ENCODE measurements around the gene KRT35. TPM values are rescaled to one million over a fixed set of nuclear protein-coding genes. Genes with fewer than 3 reads are reported as not detected.

The KRT35 gene
- total and polyA plus RNA-seq, 10 of the 15 experiments (the other 5 are each of a cell fraction or from before 2014, with no cell fraction given) = not detected

- Histone ChIP-seq H3K36me3 (ENCODE audit: control insufficient read depth in 2 of 2, insufficient read depth in 2 of 2, low read length in 1 of 2) (no peaks in the 10 kb centered on the region), H2AFZ (ENCODE audit: control insufficient read depth, low read depth, low read length) (no peak overlapping the region), H3K4me1 (ENCODE audit: control insufficient read depth, insufficient read depth, low read length) (no peaks in the 10 kb centered on the region), H3K79me2 (ENCODE audit: control insufficient read depth, insufficient read depth, low read length) (no peaks in the 10 kb centered on the region), H3K4me3 (no peak overlapping the region), H3K27ac (ENCODE audit: control insufficient read depth, insufficient read depth) (no peak overlapping the region), H3K9me3 (replicated peaks; ENCODE audit: control insufficient read depth, insufficient read depth, low read length) (no peaks in the 10 kb centered on the region; the same call in 2 of the 3 replicates), H3K9ac (ENCODE audit: control insufficient read depth, insufficient read depth, low read length) (no peak overlapping the region), H3K27me3 (replicated peaks in 1 of 2; ENCODE audit: control insufficient read depth in 2 of 2, insufficient read depth in 2 of 2, low read length in 1 of 2) (peaks cover 5% of the 10 kb centered on the region in 2 experiments; a peak in 3 of 4 replicates), H4K20me1 (ENCODE audit: control insufficient read depth, insufficient read depth) (no peaks in the 10 kb centered on the region), H3K4me2 (ENCODE audit: control insufficient read depth, insufficient read depth) (no peak overlapping the region)
- DNase-seq (ENCODE audit: low read depth, low spot score) = no peak
- SMC1A ChIA-PET (ENCODE audit: uncharacterized antibody, unreplicated experiment) = no interaction called here
- in situ Hi-C loops (cut with MboI) (no loop called here), intact Hi-C loops (cut with micrococcal nuclease; ENCODE audit: unreplicated experiment) (no loop called here)
- TF ChIP-seq ZBED1 (IDR thresholded peaks at IDR 0.05; ENCODE audit: borderline replicate concordance) (no peak), SMAD1 (IDR thresholded peaks at IDR 0.05; ENCODE audit: low read depth, partially characterized antibody) (no peak)
- TF ChIP-seq, protein P1, sequence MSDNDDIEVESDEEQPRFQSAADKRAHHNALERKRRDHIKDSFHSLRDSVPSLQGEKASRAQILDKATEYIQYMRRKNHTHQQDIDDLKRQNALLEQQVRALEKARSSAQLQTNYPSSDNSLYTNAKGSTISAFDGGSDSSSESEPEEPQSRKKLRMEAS (IDR thresholded peaks at IDR 0.05; ENCODE audit: low read depth, low read length) = no peak
- WGBS (ENCODE audit: insufficient coverage, insufficient replicate concordance, low lambda C conversion rate, missing lambda C conversion rate) = 31% methylated on average over 12 of the region's 12 CpGs
- no peak for FAIRE-seq
- no peak for ATAC-seq
- RAD21 ChIA-PET (ENCODE audit: unreplicated experiment) = no interaction called here
- no TSS peak for BruUV-seq (replicated peaks)
- CTCF ChIA-PET = interaction anchor here (1.3 kb wide), 1 partner anchor 26 kb away, joined by 3 read pairs; no protein-coding TSS in a partner anchor
- POLR2A ChIA-PET = no interaction called here
Measured at GRCh38 chr17:41522301-41523224, 41.6 kb upstream of the KRT35 start.

DNA sequence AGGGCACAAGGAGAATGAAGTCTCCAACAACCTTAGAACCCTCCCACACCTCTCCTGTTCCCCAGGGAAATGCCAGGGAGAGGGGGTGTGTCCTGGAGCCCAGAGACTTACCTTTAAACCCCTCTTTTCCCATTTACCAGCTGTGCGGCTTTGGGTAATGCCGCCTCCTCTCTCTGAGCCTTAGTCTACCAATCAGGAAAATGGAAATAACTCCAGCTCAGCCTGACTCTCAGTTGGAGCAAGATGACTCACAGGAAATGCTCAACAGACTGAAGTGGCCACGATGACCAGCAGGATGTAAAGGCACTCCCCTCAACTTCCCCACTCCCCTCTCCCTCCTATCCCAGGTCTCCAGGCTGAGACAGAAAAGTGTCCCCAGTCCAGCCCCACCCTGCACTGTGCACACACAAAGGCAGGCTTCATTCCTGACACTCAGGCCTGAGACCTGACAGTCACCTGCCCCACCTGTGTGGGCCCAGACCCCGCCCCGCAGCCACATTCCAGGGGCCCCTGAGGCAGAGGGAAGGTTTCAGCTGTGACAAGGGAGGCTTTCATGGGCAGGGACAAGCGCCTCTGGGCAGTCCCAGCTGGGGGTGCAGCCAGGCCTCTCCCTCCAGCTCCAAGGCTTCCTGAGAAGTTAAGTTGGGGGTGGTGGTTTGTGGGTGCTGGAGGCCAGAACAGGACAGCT is 40.8 kb upstream of the KRT35 start:
- H3K4me1 ChIP-seq (ENCODE audit: control insufficient read depth, insufficient read depth, low read length) = no peaks in the 10 kb centered on the region
- H3K79me2 ChIP-seq (ENCODE audit: control insufficient read depth, insufficient read depth, low read length) = no peaks in the 10 kb centered on the region
- ChIA-PET CTCF (interaction anchor here (1.3 kb wide), 1 partner anchor 27 kb away, joined by 3 read pairs; no protein-coding TSS in a partner anchor), RAD21 (ENCODE audit: unreplicated experiment) (no interaction called here), SMC1A (ENCODE audit: uncharacterized antibody, unreplicated experiment) (no interaction called here), POLR2A (no interaction called here)
- FAIRE-seq (no peak), ATAC-seq (no peak), DNase-seq (ENCODE audit: low read depth, low spot score) (no peak)
- H4K20me1 ChIP-seq (ENCODE audit: control insufficient read depth, insufficient read depth) = no peaks in the 10 kb centered on the region
- 20% methylated on average over 6 of the region's 6 CpGs for WGBS (ENCODE audit: insufficient coverage, insufficient replicate concordance, low lambda C conversion rate, missing lambda C conversion rate)
- no peak overlapping the region for H2AFZ ChIP-seq (ENCODE audit: control insufficient read depth, low read depth, low read length)
- H3K27ac ChIP-seq (ENCODE audit: control insufficient read depth, insufficient read depth) = no peak overlapping the region
- no peaks in the 10 kb centered on the region; a peak in 1 of 4 replicates for H3K27me3 ChIP-seq (replicated peaks in 1 of 2; ENCODE audit: control insufficient read depth in 2 of 2, insufficient read depth in 2 of 2, low read length in 1 of 2)
- no peak overlapping the region for H3K4me2 ChIP-seq (ENCODE audit: control insufficient read depth, insufficient read depth)
- H3K9me3 ChIP-seq (replicated peaks; ENCODE audit: control insufficient read depth, insufficient read depth, low read length) = no peaks in the 10 kb centered on the region
- no peaks in the 10 kb centered on the region for H3K36me3 ChIP-seq (ENCODE audit: control insufficient read depth in 2 of 2, insufficient read depth in 2 of 2, low read length in 1 of 2)
- no peak overlapping the region for H3K9ac ChIP-seq (ENCODE audit: control insufficient read depth, insufficient read depth, low read length)
- intact Hi-C loops (cut with micrococcal nuclease; ENCODE audit: unreplicated experiment) (no loop called here), in situ Hi-C loops (cut with MboI) (no loop called here)
- TF ChIP-seq NBN (IDR thresholded peaks at IDR 0.05) = no peak
- H3K4me3 ChIP-seq = no peak overlapping the region
- BruUV-seq (replicated peaks) = no TSS peak

Data from GM12878 (cell line).